GM23338 (cell line): Measurements from ENCODE around the gene FKBP2. TPM values are rescaled to one million over a fixed set of nuclear protein-coding genes. Genes with fewer than 3 reads are reported as not detected.

Source experiments
- ATAC-seq: fragments of 200-7000 bp; cut with Tn5 transposase; 3 replicates; pipeline ENCODE4 v1.9.1; 2020
- DNase-seq: peaks from one replicate; pipeline ENCODE4 v3.0.0-alpha.2; 2015; ENCODE audit warnings: low spot score
- H2AFZ ChIP-seq: fragments of 200-600 bp; sonication (generic); 2 replicates; pipeline ENCODE4 v1.8.0; 2016; ENCODE audit warnings: antibody characterized with exemption, mild to moderate bottlenecking, moderate library complexity
- H3F3A ChIP-seq: fragments of 200-600 bp; sonication (generic); replicated peaks from 2 replicates; pipeline ENCODE4 v1.8.0; 2017; ENCODE audit warnings: antibody characterized with exemption, mixed run types, low read depth
- H3K27ac ChIP-seq: fragments of 200-600 bp; sonication (generic); 2 replicates; pipeline ENCODE4 v1.6.1; 2016; ENCODE audit warnings: low read depth
- H3K27me3 ChIP-seq: fragments of 200-600 bp; sonication (generic); 2 replicates; pipeline ENCODE4 v1.8.0; 2016; ENCODE audit warnings: mild to moderate bottlenecking, mixed run types, moderate library complexity; ENCODE audit not compliant: insufficient read depth
- H3K36me3 ChIP-seq: fragments of 200-600 bp; sonication (generic); 2 replicates; pipeline ENCODE4 v1.8.0; 2016; ENCODE audit warnings: mild to moderate bottlenecking; ENCODE audit not compliant: insufficient read depth
- H3K4me1 ChIP-seq: fragments of 200-600 bp; sonication (generic); 2 replicates; pipeline ENCODE4 v1.8.0; 2016; ENCODE audit warnings: mild to moderate bottlenecking, moderate library complexity; ENCODE audit not compliant: insufficient read depth
- H3K4me2 ChIP-seq: fragments of 200-600 bp; sonication (generic); 2 replicates; pipeline ENCODE4 v1.7.1; 2017; ENCODE audit warnings: mixed run types
- H3K4me3 ChIP-seq: fragments of 200-600 bp; sonication (generic); 2 replicates; pipeline ENCODE4 v1.6.1; 2016; ENCODE audit warnings: mixed run types
- H3K79me2 ChIP-seq: fragments of 200-600 bp; sonication (generic); replicated peaks from 2 replicates; pipeline ENCODE4 v1.8.0; 2017; ENCODE audit warnings: mild to moderate bottlenecking; ENCODE audit not compliant: insufficient read depth
- H3K9me2 ChIP-seq: fragments of 200-600 bp; sonication (generic); 2 replicates; pipeline ENCODE4 v1.8.0; 2017; ENCODE audit not compliant: insufficient read depth
- H4K20me1 ChIP-seq: fragments of 200-600 bp; sonication (generic); replicated peaks from 2 replicates; pipeline ENCODE4 v1.8.0; 2017; ENCODE audit warnings: mild to moderate bottlenecking; ENCODE audit not compliant: insufficient read depth
- H3K27ac Mint-ChIP-seq: 2 replicates; pipeline ENCODE4 v1.8.0; 2020; ENCODE audit warnings: inconsistent platforms, mild to moderate bottlenecking, moderate library complexity, mixed read lengths
- H3K27me3 Mint-ChIP-seq: 3 replicates; pipeline ENCODE4 v1.8.0; 2022; ENCODE audit warnings: low read depth, mild to moderate bottlenecking, moderate library complexity, mixed read lengths, inconsistent platforms; ENCODE audit not compliant: insufficient read depth, poor library complexity
- H3K36me3 Mint-ChIP-seq: 3 replicates; pipeline ENCODE4 v1.8.0; 2021; ENCODE audit warnings: low read depth, mild to moderate bottlenecking, inconsistent platforms, moderate library complexity, mixed read lengths
- H3K4me1 Mint-ChIP-seq: 3 replicates; pipeline ENCODE4 v1.8.0; 2020; ENCODE audit warnings: mild to moderate bottlenecking, inconsistent platforms, mixed read lengths
- H3K4me3 Mint-ChIP-seq: 3 replicates; pipeline ENCODE4 v1.8.0; 2021; ENCODE audit warnings: moderate library complexity, mild to moderate bottlenecking, inconsistent platforms, mixed read lengths
- H3K9me3 Mint-ChIP-seq: 3 replicates; pipeline ENCODE4 v1.8.0; 2020; ENCODE audit warnings: moderate library complexity, mild to moderate bottlenecking, inconsistent platforms, mixed read lengths
- POLR2AphosphoS5 ChIP-seq: IDR thresholded peaks from 2 replicates; pipeline ENCODE4 v1.6.1; 2016; ENCODE audit warnings: antibody characterized with exemption, low read depth
- ZNF114 ChIP-seq: fragments of 250-450 bp; sonication (Bioruptor Pico); IDR thresholded peaks from 2 replicates; pipeline ENCODE4 v1.5.0; 2020; ENCODE audit warnings: mild to moderate bottlenecking, moderate library complexity
- polyA plus RNA-seq: library from polyadenylated mRNA; unstranded; fragments of >200 nt; fragmentation: Nextera tagmentation; extraction: Ambion mirVana; gene quantifications from 2 replicates; pipeline ENCODE4 v1.2.1, GENCODE V29; 2016
- total RNA-seq: library from RNA; depleted of rRNA; stranded (reverse); fragments of >200 nt; shearing (Covaris generic); gene quantifications from 2 replicates; pipeline ENCODE4 v1.2.3, GENCODE V29; 2014
- TF ChIP-seq, protein P1 (sequence below): fragments of 250-450 bp; sonication (Bioruptor Pico); IDR thresholded peaks from 2 replicates; pipeline ENCODE4 v1.5.0; 2020; ENCODE audit warnings: mild to moderate bottlenecking, moderate library complexity
- TF ChIP-seq, protein P2 (sequence below): IDR thresholded peaks from one replicate; pipeline ENCODE4 v1.6.1; 2018; ENCODE audit warnings: antibody characterized with exemption; ENCODE audit not compliant: unreplicated experiment
- TF ChIP-seq, protein P3 (sequence below), 2 experiments: fragments of 200-600 bp in 1 of 2; sonication (generic) in 1 of 2; conservative IDR thresholded peaks; 2 replicates each; pipeline versions ENCODE4 v1.5.1 to v1.6.1; 2016 to 2017; ENCODE audit warnings: antibody characterized with exemption in 2 of 2, low read depth in 2 of 2, mild to moderate bottlenecking in 2 of 2, moderate library complexity in 1 of 2

FKBP2 gene
- total and polyA plus RNA-seq, 2 experiments from 2014 or later = 31.4 to 201 TPM

DNA sequence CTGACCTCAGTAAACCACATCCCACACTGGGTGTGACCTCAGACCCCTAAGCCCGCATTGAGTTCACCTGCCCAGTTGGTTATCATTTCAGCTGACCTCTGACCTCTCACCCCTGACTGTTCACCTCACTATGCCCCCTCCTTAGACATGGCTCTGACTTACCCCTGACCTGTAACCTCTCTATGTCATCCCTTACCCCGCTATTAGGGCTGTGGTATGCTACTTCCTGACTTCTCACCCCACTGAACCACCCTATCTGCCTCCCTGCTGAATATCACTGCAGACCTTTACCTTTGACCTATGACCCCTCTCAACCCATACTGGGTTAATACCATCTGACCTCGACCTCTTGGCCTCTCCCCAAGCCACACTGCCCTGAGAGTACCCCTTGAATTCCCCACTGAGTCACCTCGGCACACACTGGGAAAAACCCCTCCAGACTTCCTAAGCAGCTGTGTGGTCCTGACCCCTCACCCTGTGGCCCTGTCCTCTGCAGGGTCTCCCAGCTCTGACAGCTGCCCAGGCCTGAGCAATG, 18.7 kb downstream of the FKBP2 start:
- Mint-ChIP-seq H3K9me3 (no peaks in the 10 kb centered on the region), H3K27me3 (peaks cover 11% of the 10 kb centered on the region), H3K4me1 (peaks cover 7% of the 10 kb centered on the region; the same call in 2 of the 3 replicates), H3K27ac (no peak overlapping the region), H3K4me3 (no peak overlapping the region), H3K36me3 (peaks cover 69% of the 10 kb centered on the region)
- Histone ChIP-seq H3F3A (0 out of 2 replicates have a peak, but pooled peaks cover 4% of the 10 kb centered on the region), H3K4me3 (no peak overlapping the region), H3K4me2 (no peak overlapping the region), H3K36me3 (peaks cover 11% of the 10 kb centered on the region), H3K9me2 (no peaks in the 10 kb centered on the region), H2AFZ (no peak overlapping the region), H3K27me3 (no peaks in the 10 kb centered on the region), H4K20me1 (0 out of 2 replicates have a peak, but pooled peaks cover 4% of the 10 kb centered on the region), H3K4me1 (no peaks in the 10 kb centered on the region), H3K79me2 (no peaks in the 10 kb centered on the region), H3K27ac (no peak overlapping the region)
- ATAC-seq = no peak
- TF ChIP-seq POLR2AphosphoS5 = no peak
- TF ChIP-seq, protein P1, sequence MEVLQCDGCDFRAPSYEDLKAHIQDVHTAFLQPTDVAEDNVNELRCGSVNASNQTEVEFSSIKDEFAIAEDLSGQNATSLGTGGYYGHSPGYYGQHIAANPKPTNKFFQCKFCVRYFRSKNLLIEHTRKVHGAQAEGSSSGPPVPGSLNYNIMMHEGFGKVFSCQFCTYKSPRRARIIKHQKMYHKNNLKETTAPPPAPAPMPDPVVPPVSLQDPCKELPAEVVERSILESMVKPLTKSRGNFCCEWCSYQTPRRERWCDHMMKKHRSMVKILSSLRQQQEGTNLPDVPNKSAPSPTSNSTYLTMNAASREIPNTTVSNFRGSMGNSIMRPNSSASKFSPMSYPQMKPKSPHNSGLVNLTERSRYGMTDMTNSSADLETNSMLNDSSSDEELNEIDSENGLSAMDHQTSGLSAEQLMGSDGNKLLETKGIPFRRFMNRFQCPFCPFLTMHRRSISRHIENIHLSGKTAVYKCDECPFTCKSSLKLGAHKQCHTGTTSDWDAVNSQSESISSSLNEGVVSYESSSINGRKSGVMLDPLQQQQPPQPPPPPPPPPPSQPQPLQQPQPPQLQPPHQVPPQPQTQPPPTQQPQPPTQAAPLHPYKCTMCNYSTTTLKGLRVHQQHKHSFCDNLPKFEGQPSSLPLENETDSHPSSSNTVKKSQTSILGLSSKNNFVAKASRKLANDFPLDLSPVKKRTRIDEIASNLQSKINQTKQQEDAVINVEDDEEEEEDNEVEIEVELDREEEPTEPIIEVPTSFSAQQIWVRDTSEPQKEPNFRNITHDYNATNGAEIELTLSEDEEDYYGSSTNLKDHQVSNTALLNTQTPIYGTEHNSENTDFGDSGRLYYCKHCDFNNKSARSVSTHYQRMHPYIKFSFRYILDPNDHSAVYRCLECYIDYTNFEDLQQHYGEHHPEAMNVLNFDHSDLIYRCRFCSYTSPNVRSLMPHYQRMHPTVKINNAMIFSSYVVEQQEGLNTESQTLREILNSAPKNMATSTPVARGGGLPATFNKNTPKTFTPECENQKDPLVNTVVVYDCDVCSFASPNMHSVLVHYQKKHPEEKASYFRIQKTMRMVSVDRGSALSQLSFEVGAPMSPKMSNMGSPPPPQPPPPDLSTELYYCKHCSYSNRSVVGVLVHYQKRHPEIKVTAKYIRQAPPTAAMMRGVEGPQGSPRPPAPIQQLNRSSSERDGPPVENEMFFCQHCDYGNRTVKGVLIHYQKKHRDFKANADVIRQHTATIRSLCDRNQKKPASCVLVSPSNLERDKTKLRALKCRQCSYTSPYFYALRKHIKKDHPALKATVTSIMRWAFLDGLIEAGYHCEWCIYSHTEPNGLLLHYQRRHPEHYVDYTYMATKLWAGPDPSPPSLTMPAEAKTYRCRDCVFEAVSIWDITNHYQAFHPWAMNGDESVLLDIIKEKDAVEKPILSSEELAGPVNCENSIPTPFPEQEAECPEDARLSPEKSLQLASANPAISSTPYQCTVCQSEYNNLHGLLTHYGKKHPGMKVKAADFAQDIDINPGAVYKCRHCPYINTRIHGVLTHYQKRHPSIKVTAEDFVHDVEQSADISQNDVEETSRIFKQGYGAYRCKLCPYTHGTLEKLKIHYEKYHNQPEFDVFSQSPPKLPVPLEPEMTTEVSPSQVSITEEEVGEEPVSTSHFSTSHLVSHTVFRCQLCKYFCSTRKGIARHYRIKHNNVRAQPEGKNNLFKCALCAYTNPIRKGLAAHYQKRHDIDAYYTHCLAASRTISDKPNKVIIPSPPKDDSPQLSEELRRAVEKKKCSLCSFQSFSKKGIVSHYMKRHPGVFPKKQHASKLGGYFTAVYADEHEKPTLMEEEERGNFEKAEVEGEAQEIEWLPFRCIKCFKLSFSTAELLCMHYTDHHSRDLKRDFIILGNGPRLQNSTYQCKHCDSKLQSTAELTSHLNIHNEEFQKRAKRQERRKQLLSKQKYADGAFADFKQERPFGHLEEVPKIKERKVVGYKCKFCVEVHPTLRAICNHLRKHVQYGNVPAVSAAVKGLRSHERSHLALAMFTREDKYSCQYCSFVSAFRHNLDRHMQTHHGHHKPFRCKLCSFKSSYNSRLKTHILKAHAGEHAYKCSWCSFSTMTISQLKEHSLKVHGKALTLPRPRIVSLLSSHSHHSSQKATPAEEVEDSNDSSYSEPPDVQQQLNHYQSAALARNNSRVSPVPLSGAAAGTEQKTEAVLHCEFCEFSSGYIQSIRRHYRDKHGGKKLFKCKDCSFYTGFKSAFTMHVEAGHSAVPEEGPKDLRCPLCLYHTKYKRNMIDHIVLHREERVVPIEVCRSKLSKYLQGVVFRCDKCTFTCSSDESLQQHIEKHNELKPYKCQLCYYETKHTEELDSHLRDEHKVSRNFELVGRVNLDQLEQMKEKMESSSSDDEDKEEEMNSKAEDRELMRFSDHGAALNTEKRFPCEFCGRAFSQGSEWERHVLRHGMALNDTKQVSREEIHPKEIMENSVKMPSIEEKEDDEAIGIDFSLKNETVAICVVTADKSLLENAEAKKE = no peak
- TF ChIP-seq ZNF114 (CRISPR knock-in tag) = no peak
- TF ChIP-seq, protein P2, sequence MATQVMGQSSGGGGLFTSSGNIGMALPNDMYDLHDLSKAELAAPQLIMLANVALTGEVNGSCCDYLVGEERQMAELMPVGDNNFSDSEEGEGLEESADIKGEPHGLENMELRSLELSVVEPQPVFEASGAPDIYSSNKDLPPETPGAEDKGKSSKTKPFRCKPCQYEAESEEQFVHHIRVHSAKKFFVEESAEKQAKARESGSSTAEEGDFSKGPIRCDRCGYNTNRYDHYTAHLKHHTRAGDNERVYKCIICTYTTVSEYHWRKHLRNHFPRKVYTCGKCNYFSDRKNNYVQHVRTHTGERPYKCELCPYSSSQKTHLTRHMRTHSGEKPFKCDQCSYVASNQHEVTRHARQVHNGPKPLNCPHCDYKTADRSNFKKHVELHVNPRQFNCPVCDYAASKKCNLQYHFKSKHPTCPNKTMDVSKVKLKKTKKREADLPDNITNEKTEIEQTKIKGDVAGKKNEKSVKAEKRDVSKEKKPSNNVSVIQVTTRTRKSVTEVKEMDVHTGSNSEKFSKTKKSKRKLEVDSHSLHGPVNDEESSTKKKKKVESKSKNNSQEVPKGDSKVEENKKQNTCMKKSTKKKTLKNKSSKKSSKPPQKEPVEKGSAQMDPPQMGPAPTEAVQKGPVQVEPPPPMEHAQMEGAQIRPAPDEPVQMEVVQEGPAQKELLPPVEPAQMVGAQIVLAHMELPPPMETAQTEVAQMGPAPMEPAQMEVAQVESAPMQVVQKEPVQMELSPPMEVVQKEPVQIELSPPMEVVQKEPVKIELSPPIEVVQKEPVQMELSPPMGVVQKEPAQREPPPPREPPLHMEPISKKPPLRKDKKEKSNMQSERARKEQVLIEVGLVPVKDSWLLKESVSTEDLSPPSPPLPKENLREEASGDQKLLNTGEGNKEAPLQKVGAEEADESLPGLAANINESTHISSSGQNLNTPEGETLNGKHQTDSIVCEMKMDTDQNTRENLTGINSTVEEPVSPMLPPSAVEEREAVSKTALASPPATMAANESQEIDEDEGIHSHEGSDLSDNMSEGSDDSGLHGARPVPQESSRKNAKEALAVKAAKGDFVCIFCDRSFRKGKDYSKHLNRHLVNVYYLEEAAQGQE = no peak
- TF ChIP-seq, protein P3, sequence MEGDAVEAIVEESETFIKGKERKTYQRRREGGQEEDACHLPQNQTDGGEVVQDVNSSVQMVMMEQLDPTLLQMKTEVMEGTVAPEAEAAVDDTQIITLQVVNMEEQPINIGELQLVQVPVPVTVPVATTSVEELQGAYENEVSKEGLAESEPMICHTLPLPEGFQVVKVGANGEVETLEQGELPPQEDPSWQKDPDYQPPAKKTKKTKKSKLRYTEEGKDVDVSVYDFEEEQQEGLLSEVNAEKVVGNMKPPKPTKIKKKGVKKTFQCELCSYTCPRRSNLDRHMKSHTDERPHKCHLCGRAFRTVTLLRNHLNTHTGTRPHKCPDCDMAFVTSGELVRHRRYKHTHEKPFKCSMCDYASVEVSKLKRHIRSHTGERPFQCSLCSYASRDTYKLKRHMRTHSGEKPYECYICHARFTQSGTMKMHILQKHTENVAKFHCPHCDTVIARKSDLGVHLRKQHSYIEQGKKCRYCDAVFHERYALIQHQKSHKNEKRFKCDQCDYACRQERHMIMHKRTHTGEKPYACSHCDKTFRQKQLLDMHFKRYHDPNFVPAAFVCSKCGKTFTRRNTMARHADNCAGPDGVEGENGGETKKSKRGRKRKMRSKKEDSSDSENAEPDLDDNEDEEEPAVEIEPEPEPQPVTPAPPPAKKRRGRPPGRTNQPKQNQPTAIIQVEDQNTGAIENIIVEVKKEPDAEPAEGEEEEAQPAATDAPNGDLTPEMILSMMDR (conservative IDR thresholded peaks at IDR 0.05; ENCODE audit: low read depth in 2 of 2) = no peak
- DNase-seq = no peak
